HCT116 (cell line): ENCODE results near the gene TMA7. TPM values are rescaled to one million over a fixed set of nuclear protein-coding genes. Genes with fewer than 3 reads are reported as not detected.

Source experiments
- ATAC-seq: fragments of 200-7000 bp; cut with Tn5 transposase; 2 replicates; pipeline ENCODE4 v1.9.1; 2020; ENCODE audit warnings: mild to moderate bottlenecking, moderate library complexity
- BruUV-seq: library from RNA; stranded (reverse); fragments of 400-500 nt; replicated peaks from 2 replicates; lab custom pipeline; 2021; lab: Mats Ljungman, UMichigan
- CTCF ChIA-PET: fragments of 300-600 bp; sonication (Branson Sonifier 250); formaldehyde crosslinking; loops from one replicate; lab custom pipeline; 2021; ENCODE audit warnings: antibody characterized with exemption; lab: Charles Lee
- POLR2A ChIA-PET: fragments of 300-600, 350-600 bp; sonication (Branson Sonifier 250); formaldehyde crosslinking; loops from one replicate; lab custom pipeline; 2021; ENCODE audit warnings: antibody characterized with exemption; lab: Charles Lee
- RAD21 ChIA-PET, 2 experiments: fragments of 300-600 bp; sonication (Branson Sonifier 250); formaldehyde crosslinking; loops; one replicate each; lab custom pipeline; 2023; ENCODE audit warnings: low total read pairs in 2 of 2; ENCODE audit not compliant: uncharacterized antibody in 2 of 2, unreplicated experiment in 2 of 2, low non-redundant PET in 1 of 2; lab: Charles Lee
- DNase-seq: peaks from one replicate; pipeline ENCODE4 v3.0.0-alpha.2; 2010; ENCODE audit warnings: low read depth, low spot score
- H2AFZ ChIP-seq: fragments of 200-600 bp; shearing (Covaris generic), sonication (generic); 2 replicates; pipeline ENCODE4 v1.6.1; 2017; ENCODE audit warnings: low read depth, mixed run types, mixed read lengths, antibody characterized with exemption, low read length; ENCODE audit not compliant: poor library complexity, severe bottlenecking
- H3K27ac ChIP-seq: 2 replicates; pipeline ENCODE4 v1.5.1; 2012; ENCODE audit warnings: low read depth, low read length
- H3K27me3 ChIP-seq: fragments of 200-600 bp; sonication (generic); 2 replicates; pipeline ENCODE4 v1.6.1; 2016; ENCODE audit warnings: mixed run types, low read length, mixed read lengths; ENCODE audit not compliant: insufficient read depth
- H3K36me3 ChIP-seq, 2 experiments: fragments of 200-500 bp in 1 of 2; fragments of 200-600 bp in 1 of 2; sonication (Bioruptor generic) in 1 of 2; sonication (generic) in 1 of 2; 2 replicates each; pipeline versions ENCODE4 v1.5.1 to v1.6.1; 2014 to 2016; ENCODE audit warnings: low read length in 2 of 2, inconsistent platforms in 1 of 2, mixed read lengths in 1 of 2, mixed run types in 1 of 2; ENCODE audit not compliant: insufficient read depth in 2 of 2, control insufficient read depth in 1 of 2
- H3K4me1 ChIP-seq, 2 experiments: fragments of 200-600 bp in 1 of 2; sonication (generic) in 1 of 2; 2 replicates each; pipeline versions ENCODE4 v1.5.1 to v1.6.1; 2012 to 2017; ENCODE audit warnings: low read length in 2 of 2, inconsistent platforms in 1 of 2, mild to moderate bottlenecking in 1 of 2, mixed read lengths in 1 of 2, mixed run types in 1 of 2, moderate library complexity in 1 of 2; ENCODE audit not compliant: insufficient read depth in 2 of 2, control insufficient read depth in 1 of 2
- H3K4me2 ChIP-seq: fragments of 200-600 bp; sonication (generic); 2 replicates; pipeline ENCODE4 v1.6.1; 2017; ENCODE audit warnings: mixed run types, low read length, mixed read lengths
- H3K4me3 ChIP-seq, 2 experiments: fragments of 200-600 bp in 1 of 2; sonication (generic) in 1 of 2; replicated peaks in 1 of 2; 2 replicates each; pipeline ENCODE4 v1.5.1; 2011 to 2016; ENCODE audit warnings: low read length in 2 of 2, control low read depth in 1 of 2, low read depth in 1 of 2, mild to moderate bottlenecking in 1 of 2, mixed read lengths in 1 of 2, mixed run types in 1 of 2
- H3K79me2 ChIP-seq: fragments of 200-600 bp; sonication (generic); 2 replicates; pipeline ENCODE4 v1.6.1; 2017; ENCODE audit warnings: mild to moderate bottlenecking, mixed run types, low read length, moderate library complexity, mixed read lengths; ENCODE audit not compliant: insufficient read depth
- H3K9ac ChIP-seq: fragments of 200-600 bp; sonication (generic); 2 replicates; pipeline ENCODE4 v1.6.1; 2016; ENCODE audit warnings: low read length, mixed read lengths
- H3K9me2 ChIP-seq: fragments of 200-600 bp; sonication (generic), shearing (Covaris generic); 2 replicates; pipeline ENCODE4 v1.6.1; 2017; ENCODE audit warnings: mixed run types, mild to moderate bottlenecking, moderate library complexity; ENCODE audit not compliant: insufficient read depth
- H3K9me3 ChIP-seq, 2 experiments: fragments of 200-500 bp in 1 of 2; fragments of 200-600 bp in 1 of 2; sonication (Bioruptor generic) in 1 of 2; sonication (generic) in 1 of 2; 2 replicates each; pipeline ENCODE4 v1.6.1; 2014 to 2017; ENCODE audit warnings: low read length in 2 of 2, mixed read lengths in 2 of 2, inconsistent platforms in 1 of 2, low read depth in 1 of 2, mild to moderate bottlenecking in 1 of 2, mixed run types in 1 of 2, moderate library complexity in 1 of 2; ENCODE audit not compliant: control insufficient read depth in 1 of 2, insufficient read depth in 1 of 2
- H4K20me1 ChIP-seq: fragments of 200-600 bp; sonication (generic), shearing (Covaris generic); 2 replicates; pipeline ENCODE4 v1.6.1; 2017; ENCODE audit warnings: mixed run types, mild to moderate bottlenecking, moderate library complexity; ENCODE audit not compliant: insufficient read depth
- ATF3 ChIP-seq: IDR thresholded peaks from 2 replicates; pipeline ENCODE4 v1.6.1; 2012
- CTCF ChIP-seq, 3 experiments: fragments of 200-600 bp in 1 of 3; sonication (generic) in 1 of 3; IDR thresholded peaks in 2 of 3; conservative IDR thresholded peaks in 1 of 3; 2 replicates each; pipeline ENCODE4 v1.5.1; 2012 to 2017; ENCODE audit warnings: low read depth in 2 of 3, low read length in 2 of 3, antibody characterized with exemption in 1 of 3, borderline replicate concordance in 1 of 3, control low read depth in 1 of 3, mild to moderate bottlenecking in 1 of 3, mixed read lengths in 1 of 3, mixed run types in 1 of 3, moderate library complexity in 1 of 3; ENCODE audit not compliant: insufficient read depth in 1 of 3
- EGR1 ChIP-seq: IDR thresholded peaks from 2 replicates; pipeline ENCODE4 v1.6.1; 2012; ENCODE audit warnings: low read depth
- ELF1 ChIP-seq: IDR thresholded peaks from 2 replicates; pipeline ENCODE4 v1.6.1; 2012; ENCODE audit warnings: low read depth, borderline replicate concordance
- FOSL1 ChIP-seq: IDR thresholded peaks from 2 replicates; pipeline ENCODE4 v1.6.1; 2012; ENCODE audit warnings: low read depth
- MAX ChIP-seq: IDR thresholded peaks from 2 replicates; pipeline ENCODE4 v1.6.1; 2012
- POLR2AphosphoS5 ChIP-seq: IDR thresholded peaks from 2 replicates; pipeline ENCODE4 v1.6.1; 2011; ENCODE audit warnings: mild to moderate bottlenecking, low read depth, low read length, moderate library complexity
- SIN3A ChIP-seq: IDR thresholded peaks from 2 replicates; pipeline ENCODE4 v1.6.1; 2012; ENCODE audit warnings: low read depth
- SP1 ChIP-seq: IDR thresholded peaks from 2 replicates; pipeline ENCODE4 v1.6.1; 2012; ENCODE audit warnings: low read depth
- TCF7L2 ChIP-seq: IDR thresholded peaks from 2 replicates; pipeline ENCODE4 v1.7.0; 2011; ENCODE audit warnings: borderline replicate concordance, inconsistent platforms; ENCODE audit not compliant: insufficient read depth, insufficient read length; ENCODE audit errors: extremely low read depth
- YY1 ChIP-seq: IDR thresholded peaks from 2 replicates; pipeline ENCODE4 v1.6.1; 2011; ENCODE audit warnings: low read length, low read depth, moderate library complexity, mild to moderate bottlenecking; ENCODE audit not compliant: insufficient replicate concordance; ENCODE audit errors: extremely low read depth
- ZBTB33 ChIP-seq: IDR thresholded peaks from 2 replicates; pipeline ENCODE4 v1.6.1; 2011; ENCODE audit warnings: mild to moderate bottlenecking, low read length, moderate library complexity; ENCODE audit not compliant: insufficient replicate concordance; ENCODE audit errors: extremely low read depth
- ZFX ChIP-seq: fragments of 450-650 bp; IDR thresholded peaks from 2 replicates; pipeline ENCODE4 v1.6.1; 2017
- ZNF274 ChIP-seq: fragments of 200-500 bp; sonication (Bioruptor generic); IDR thresholded peaks from 2 replicates; pipeline ENCODE4 v1.6.1; 2014; ENCODE audit warnings: mild to moderate bottlenecking, low read depth, low read length, inconsistent platforms
- intact Hi-C: fragments of 100-400 bp; cut with micrococcal nuclease; formaldehyde crosslinking; loops from 2 replicates; pipeline ENCODE4 v1.10.0; 2022
- total RNA-seq: library from RNA; stranded (reverse); gene quantifications from one replicate; pipeline ENCODE4 v1.2.1, GENCODE V29; 2021; ENCODE audit not compliant: unreplicated experiment

Gene TMA7
- total RNA-seq, 1 experiment from 2014 or later = 334 TPM

GRCh38 chr3:48463703-48464102 lies 23.6 kb downstream of the TMA7 start:
- Histone ChIP-seq H3K9me3 (no peaks in the 10 kb centered on the region), H3K4me3 (no peak overlapping the region), H3K27ac (no peak overlapping the region), H3K36me3 (peaks cover 23 to 39% of the 10 kb centered on the region in 2 experiments), H3K4me1 (peaks cover 16 to 33% of the 10 kb centered on the region in 2 experiments), H3K79me2 (peaks cover 20% of the 10 kb centered on the region), H3K9ac (no peak overlapping the region), H3K9me2 (no peaks in the 10 kb centered on the region), H3K27me3 (no peaks in the 10 kb centered on the region), H4K20me1 (no peaks in the 10 kb centered on the region), H3K4me2 (no peak overlapping the region), H2AFZ (no peak overlapping the region)
- intact Hi-C loops = loop anchor here (2.0 kb wide), 1 partner anchor 171 kb away; the partner anchor contains the start of gene SLC26A6
- ATAC-seq = no peak
- TF ChIP-seq ZNF274 (no peak), ZBTB33 (no peak), SP1 (no peak), ZFX (no peak), CTCF (IDR thresholded peaks at IDR 0.05 in 2 of 3, conservative IDR thresholded peaks at IDR 0.05 in 1 of 3; ENCODE audit: borderline replicate concordance in 1 of 3, insufficient read depth in 1 of 3, low read depth in 2 of 3, low read length in 2 of 3) (no peak), ELF1 (no peak), MAX (no peak), YY1 (no peak), FOSL1 (no peak), EGR1 (no peak), SIN3A (no peak), TCF7L2 (no peak), ATF3 (no peak), POLR2AphosphoS5 (no peak)
- ChIA-PET CTCF (interaction anchor here (3.3 kb wide), 1 partner anchor 86 kb away, joined by 19 read pairs; no protein-coding TSS in a partner anchor), RAD21 (interaction anchor here (1.0 to 1.7 kb wide), 2 partner anchors 85 to 86 kb away, joined by 3 to 6 read pairs; no protein-coding TSS in a partner anchor), POLR2A (no interaction called here)
- DNase-seq = no peak
- no TSS peak for BruUV-seq
